Stimulated activated naive CD4-positive, alpha-beta T cell treated with Interleukin-2 at 50 U/mL for 16 hours (primary cell): ENCODE measurements around the gene CDH5.
A peak's percentile ranks its signal among the peaks of the same experiment; 100 is the strongest.

Experiments used
- DNase-seq: peaks from one replicate; lab custom pipeline; 2025; lab: John Stamatoyannopoulos, UW

Gene CDH5

DNA sequence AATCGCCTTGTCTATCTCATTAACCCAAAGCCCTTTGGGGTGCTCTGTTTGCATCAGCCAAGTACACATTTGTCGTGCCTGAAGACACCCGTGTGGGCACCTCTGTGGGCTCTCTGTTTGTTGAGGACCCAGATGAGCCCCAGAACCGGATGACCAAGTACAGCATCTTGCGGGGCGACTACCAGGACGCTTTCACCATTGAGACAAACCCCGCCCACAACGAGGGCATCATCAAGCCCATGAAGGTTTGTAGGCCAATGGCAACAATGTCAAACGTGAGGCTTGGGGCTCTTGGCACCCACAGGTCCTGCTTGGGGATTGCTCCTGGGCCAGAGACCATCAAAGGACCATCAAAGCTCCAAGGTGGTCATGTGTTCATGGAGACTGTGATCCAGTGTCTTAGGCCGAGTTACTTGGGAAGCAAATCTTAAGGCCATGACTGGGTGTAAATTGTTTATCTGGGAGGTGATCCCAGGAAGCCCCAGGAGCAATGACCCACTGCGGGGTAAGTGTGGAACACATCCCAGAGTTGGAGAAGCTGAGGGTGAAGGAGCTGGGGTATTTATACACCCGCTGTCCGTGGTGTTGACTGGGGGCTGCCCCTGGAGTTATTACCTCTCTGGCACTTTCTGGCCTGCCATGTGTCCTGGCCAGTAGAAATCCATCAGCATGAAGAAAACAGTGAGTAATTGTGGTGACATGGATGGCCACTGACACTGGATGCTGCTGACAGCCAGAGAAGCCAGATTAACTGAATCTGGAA lies 24.0 kb downstream of the CDH5 start:
- no peak for DNase-seq

DNA sequence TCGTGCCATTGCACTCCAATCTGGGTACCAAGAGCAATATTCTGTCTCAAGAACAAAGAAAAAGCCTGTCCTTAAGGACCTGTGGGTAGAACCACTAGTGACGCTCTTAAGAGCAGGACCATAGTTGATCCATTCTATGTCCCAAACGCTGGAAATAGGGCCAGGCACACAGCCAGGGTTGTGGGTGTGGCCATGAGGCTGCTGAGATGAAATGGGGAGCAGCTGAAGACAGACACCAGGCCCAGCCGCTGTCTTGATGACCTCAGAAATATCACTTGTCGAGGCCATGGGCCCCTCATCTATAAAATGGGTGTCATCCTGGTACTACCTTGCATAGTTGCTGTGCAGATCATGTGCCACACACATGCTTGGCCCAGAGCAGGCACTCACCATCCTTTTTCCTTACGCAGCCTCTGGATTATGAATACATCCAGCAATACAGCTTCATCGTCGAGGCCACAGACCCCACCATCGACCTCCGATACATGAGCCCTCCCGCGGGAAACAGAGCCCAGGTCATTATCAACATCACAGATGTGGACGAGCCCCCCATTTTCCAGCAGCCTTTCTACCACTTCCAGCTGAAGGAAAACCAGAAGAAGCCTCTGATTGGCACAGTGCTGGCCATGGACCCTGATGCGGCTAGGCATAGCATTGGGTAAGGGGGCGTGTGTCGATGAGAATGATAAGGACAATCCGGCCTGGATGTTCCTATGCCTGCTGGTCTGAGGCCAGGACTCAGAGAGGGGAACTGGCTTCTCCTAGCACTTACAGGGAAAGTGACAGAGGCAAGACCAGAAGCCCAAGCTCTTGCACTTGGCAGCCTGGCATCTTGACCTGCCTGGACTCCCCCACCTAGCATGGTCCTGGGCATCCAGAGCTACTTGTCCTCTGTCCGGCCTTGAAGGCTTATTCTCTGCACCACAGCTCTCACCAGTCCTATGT lies 25.5 kb downstream of the CDH5 start:
- DNase-seq: no peak

DNA sequence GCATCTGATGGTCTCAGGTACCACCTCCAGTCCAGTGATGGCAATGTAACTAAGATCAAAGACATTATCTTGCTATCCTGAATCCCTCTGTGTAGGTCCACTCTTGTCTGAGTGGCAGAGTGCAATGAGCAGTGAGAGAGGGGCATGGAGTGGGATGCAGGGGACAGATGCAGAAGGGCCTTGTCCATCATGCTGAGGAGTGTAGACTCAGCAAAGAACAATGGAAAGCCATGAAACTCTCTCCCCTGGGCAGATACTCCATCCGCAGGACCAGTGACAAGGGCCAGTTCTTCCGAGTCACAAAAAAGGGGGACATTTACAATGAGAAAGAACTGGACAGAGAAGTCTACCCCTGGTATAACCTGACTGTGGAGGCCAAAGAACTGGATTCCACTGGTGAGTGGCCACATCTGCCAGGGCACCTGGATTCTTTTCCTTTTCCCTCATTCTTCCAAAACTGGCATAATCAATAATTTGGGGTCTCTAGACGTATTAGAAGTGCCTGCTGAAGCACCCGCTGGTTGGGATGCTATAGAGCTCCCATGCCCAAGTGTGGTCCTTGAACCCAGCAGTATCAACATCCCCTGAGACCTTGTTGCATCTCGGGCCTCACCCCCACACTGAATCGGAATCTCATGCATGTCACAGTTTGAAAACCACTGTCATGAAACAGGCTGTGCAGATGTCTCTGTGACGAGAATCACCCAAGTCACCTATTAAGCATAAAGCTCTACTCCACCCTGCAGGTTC lies 29.5 kb downstream of the CDH5 start:
- no peak for DNase-seq

DNA sequence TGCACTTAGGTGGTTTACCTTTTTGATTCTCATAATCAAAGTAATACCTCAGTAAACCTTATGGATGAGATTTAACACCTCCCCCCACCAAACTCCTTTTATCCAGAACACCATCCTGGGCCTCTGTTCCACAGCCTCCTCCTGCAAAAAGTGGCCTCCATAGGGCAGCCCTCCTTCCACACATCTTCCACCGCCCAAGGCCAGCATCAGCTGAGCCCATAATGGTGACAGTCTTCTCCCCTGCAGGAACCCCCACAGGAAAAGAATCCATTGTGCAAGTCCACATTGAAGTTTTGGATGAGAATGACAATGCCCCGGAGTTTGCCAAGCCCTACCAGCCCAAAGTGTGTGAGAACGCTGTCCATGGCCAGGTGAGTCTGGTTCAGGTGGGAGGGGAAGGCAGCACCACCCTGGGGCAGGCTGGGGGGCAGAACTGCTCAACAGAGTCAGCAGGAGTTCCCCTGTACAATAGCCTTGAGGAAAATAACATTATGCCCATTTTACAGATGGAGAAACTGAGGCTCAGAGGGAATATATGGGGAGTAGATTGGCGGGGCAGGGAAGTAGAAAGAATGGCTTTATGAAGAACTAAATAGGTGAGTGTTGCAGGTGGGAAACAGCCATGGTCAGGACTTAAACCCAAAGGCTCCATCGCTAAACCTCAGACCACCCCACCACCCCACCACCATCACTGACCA lies 31.4 kb downstream of the CDH5 start:
- DNase-seq: no peak

DNA sequence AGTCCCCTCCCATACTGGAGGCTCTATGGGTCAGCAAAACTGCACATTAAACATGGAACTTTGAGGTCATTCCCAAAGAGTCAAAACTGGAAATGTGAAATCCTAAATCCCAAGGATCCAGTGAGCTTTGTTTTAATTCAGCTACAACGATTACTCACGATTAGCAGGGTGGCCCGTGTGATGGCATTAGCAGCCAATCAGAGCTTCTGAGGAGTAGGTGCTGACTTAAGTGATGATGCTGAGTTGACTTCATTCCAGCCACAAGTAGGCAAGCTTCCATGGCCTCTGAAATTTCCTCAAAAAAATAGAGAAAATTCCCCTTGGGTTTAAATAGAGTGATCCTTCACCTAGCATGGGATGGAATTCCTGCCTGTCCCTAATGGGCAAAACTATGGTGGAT lies 32.5 kb downstream of the CDH5 start:
- DNase-seq: no peak

DNA sequence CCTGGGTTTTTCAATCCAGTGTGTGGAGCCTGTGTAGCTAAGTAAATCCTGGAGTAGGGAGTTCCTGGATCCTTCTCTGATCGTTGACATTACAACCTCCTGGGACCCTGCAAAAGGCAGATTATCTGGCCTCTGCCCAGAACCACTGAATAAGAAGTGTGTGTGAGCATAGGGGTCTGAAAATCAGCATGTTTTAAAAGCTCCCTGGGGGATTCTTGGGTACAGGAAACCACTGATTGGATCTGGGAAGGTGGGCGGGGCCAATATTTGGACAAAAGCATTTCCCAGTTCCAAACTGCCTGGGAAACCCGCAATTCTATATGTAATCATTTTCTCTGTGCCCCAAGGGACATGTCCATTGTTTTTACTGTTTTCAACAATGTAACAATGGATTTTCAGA lies 33.4 kb downstream of the CDH5 start:
- no peak for DNase-seq

DNA sequence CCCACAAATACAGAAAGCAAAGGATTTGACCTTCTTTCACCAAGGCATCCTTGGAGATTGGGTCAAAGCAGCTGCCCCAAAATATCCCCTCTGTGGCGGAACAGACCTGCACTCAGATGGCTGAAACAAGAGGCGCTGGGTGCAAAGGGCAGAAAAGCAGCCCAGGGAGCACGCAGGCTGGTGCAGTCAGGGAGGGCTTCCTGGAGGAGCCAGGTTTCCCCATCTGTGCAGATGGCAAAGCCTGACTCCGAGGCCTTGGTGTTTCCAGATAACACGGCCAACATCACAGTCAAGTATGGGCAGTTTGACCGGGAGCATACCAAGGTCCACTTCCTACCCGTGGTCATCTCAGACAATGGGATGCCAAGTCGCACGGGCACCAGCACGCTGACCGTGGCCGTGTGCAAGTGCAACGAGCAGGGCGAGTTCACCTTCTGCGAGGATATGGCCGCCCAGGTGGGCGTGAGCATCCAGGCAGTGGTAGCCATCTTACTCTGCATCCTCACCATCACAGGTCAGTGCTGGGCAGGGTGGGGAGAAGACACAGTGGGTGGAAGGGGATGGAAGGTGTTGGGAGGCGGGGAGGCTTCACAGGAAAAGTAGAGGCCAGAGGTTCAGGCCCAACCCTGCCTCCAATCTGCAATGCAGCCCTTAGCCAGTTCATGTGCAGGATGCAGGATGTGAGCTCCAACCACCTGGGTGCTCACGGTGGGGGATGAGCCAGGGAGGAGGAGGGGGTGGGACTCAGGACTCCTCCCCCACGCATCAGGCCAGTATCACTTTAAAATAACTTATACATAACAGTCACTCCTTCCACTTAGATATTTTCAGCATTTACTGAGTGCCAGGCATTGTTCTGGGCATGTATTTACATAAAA lies 34.3 kb downstream of the CDH5 start:
- no peak for DNase-seq

DNA sequence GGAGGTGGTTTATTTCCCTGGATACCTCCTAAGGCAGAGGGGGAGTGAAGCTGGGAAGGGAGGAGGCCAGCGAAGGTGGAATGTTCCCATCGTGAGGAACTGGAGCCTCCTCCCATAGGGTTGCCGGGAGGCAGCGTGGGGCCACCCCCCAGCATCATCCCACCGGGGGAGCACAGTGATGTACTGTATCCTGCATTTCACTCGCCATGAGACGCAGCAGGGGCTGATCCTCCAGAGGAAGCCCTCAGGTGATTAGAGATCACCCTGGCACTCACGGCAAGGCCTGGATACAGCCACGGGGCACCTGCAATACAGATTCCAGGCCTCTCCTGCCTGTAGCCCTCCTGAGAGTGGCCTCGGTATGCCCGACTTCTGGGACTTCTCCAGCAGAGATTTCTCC lies 35.1 kb downstream of the CDH5 start:
- no peak for DNase-seq

DNA sequence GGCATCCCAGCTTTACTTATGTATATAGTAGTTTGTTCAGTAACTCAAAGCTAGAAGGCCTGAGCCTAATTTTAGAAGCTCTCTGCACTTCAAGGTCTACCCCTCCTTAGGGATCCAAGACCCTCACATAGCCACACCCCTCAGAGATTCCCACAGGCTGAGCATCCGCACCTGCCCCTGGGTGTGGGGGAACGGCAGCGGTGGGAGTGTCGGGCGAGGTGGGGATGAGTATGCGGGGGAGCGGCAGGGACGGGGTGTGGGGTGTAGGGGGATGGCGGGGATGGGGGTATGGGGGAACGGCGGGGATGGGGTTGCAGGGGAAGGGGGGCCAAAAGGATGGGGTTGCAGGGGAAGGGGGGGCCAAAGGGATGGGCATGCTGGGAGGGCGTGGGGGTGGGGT lies 35.7 kb downstream of the CDH5 start:
- no peak for DNase-seq

DNA sequence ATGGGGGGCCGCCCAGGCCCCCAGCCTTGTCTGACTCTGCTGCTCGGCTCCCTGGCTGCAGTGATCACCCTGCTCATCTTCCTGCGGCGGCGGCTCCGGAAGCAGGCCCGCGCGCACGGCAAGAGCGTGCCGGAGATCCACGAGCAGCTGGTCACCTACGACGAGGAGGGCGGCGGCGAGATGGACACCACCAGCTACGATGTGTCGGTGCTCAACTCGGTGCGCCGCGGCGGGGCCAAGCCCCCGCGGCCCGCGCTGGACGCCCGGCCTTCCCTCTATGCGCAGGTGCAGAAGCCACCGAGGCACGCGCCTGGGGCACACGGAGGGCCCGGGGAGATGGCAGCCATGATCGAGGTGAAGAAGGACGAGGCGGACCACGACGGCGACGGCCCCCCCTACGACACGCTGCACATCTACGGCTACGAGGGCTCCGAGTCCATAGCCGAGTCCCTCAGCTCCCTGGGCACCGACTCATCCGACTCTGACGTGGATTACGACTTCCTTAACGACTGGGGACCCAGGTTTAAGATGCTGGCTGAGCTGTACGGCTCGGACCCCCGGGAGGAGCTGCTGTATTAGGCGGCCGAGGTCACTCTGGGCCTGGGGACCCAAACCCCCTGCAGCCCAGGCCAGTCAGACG lies 36.2 kb downstream of the CDH5 start:
- DNase-seq: no peak

DNA sequence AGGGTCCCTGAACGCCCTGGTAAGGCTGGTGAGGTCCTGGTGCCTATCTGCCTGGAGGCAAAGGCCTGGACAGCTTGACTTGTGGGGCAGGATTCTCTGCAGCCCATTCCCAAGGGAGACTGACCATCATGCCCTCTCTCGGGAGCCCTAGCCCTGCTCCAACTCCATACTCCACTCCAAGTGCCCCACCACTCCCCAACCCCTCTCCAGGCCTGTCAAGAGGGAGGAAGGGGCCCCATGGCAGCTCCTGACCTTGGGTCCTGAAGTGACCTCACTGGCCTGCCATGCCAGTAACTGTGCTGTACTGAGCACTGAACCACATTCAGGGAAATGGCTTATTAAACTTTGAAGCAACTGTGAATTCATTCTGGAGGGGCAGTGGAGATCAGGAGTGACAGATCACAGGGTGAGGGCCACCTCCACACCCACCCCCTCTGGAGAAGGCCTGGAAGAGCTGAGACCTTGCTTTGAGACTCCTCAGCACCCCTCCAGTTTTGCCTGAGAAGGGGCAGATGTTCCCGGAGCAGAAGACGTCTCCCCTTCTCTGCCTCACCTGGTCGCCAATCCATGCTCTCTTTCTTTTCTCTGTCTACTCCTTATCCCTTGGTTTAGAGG lies 37.1 kb downstream of the CDH5 start:
- no peak for DNase-seq

DNA sequence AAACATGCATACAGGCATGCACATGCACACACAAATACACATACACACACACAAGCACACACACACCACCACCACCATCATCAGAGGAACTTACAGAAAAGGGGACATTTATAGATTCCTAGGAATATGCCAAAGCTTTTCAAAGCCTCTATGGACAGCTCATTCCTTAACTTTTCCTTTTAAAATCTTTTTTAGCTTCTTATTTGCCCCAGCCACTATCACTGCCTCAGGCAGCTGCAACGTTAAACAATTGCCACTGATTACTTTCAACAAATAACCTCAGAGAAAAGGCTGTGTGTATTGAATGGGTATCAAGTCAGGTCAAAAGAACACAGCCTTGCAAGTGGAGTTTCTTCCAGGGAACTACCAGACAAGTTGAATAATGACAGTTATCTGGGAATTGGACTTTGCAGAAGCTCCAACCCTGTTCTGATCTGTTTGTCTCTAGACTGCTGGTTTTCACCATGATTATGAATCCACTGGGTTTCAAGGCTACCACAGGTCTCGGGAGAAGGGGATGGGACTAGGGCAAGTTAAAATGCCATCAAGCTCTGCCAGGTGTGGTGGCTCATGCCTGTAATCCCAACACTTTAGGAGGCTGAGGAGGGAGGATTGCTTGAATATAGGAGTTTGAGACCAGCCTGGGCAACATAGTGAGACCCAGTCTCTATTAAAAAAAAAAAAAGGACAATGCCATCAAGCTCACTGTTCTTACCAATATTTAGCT lies 38.7 kb downstream of the CDH5 start:
- no peak for DNase-seq

DNA sequence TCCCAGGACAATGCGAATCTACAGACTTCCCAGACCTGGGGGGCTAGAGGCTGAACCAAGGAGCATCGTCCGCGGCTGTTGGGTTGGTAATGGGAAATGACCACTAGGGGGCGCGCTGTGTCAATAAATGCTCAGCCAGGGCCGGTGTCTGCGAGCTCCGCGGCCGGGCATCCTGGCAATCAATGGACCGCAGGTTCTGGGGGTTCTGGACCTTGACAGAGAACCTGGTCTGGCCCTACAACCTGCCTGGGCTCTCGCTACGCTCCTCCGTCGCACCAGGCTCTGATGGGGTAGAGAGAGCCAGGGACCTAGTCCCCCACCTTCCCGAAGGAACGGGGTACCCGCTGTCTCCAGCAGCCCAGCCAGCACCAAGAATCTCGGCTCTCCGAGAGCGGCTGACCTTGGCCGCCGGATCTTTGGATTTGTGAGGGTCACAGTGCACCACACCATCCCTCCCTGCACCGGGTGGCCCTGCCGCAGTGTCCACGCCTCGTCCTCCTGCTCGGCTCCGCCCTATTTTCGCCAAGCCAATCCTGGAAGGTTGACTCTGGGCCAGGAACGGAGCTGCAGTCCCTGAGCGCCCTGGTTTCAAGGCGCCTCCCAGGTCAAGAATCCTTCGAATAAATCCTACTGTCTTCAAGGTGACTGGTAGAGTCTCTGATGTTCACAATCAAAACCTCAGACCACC lies 40.2 kb downstream of the CDH5 start:
- peak; percentile 79 for DNase-seq

DNA sequence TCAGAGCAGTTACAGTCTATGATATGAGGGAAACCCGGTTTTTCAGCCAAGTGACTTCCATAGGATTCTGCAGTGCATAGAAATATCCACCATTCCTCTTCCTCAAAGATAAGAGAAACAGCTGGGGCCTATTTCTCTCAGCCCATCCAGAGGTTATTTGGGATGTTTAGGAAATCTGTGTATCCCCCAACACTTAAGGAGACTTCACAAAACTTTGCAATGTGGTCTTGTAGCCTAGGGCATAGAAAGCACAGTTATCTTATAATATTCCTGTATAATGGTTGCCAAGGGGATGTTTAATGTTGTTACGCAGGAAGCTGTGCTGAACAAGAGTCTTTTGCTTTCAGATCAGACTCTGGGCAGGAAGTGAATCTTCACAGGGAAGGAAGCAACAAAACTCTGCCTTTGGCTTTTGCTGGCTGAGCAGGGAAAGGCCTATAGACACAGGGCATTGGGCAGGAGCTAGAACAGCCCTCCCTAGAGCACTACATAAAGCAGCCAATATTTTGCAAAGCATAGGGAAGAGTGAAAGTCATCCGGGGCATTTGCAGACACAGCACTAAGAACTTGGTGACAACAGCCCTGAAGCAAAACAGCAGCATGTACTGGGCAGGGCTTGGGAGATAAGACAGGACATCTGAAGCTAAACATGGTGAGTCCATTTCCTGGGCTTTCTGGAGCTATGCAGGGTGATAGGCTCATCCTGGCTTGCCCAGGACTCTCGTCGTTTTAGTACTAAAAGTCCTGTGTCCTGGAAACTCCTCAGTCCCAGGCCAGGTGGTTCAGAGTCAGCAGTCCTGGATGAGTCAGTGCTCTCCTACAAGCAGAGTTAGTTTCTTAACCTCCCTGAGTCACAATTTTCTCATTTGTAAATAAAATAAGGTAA lies 41.9 kb downstream of the CDH5 start:
- DNase-seq: peak; percentile 3

DNA sequence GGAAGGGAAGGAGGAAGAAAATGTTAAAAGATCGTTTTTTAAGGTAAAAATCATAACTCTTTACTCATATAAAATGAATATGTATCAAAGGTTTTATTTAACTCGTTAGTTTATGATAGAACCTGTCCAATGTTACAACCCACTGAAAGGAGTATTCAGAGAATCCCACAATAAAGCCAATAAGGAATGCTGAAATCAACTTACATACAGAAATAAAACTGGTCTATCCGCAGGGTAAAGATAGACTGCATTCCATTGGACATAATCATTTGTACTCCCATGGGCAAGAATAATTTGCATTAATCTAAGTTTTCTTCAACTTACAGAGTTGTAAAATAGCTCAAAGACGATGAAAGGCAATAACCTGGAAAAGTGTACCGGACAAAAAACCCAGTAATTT lies 42.7 kb downstream of the CDH5 start:
- DNase-seq: no peak

DNA sequence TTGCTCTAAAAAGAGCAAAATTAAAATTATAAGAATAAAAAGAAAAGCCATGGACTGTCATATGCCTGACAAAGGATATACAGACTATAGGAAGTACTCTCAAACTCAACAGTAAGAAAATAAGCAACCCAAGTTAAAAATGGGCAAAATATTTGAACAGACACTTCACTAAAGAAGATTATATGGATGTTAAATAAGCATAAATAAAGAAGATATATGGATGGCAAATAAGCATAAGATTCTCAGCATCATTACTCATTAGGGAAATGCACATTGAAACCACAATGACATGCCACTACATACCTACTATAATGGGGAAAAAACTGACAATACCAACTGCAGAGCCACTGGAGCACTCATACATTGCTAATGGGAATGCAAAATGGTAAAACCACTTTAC lies 45.7 kb downstream of the CDH5 start:
- DNase-seq: no peak

DNA sequence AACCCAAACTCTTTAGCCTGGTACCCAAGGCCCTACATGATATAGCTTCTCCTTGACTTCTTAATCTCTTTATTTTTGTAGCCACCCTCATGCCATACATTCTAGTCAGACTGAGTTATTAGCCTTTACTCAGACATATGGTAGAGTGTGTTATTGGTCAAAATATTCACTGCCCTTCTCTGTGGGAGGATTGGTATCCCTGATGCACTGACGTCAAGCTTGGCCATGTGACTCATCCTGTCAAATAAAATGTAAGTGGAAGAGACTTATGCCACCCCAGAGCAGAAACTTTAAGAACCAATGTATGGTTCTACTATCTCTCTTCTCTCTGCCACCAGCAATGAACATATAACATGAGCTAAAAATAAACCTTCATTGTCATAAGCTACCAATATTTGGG lies 48.4 kb downstream of the CDH5 start:
- no peak for DNase-seq

DNA sequence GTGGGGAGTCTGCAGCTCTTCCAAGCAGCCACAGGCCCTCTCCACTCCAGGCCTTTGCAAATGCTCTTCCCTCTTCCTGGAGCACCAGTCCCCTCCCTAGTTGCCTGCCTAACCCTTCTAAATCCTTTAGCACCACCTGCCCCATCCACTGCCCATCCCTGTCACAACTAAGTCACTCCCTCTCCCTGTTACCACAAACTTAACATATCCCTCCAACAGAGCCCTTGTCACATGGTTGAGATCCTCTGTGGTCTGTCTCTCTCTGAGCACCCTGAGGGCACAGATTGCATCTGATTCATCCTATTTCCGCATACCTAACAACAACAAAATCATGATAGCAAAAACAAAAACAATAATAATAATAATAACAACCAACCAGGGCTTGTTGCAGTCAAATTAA lies 49.6 kb downstream of the CDH5 start:
- no peak for DNase-seq
